Measurements from ENCODE around the gene ENTPD1. TPM values are rescaled to one million over a fixed set of nuclear protein-coding genes. Genes with fewer than 3 reads are reported as not detected.
"Not testable (repeated sequence)": the region's sequence is repeated elsewhere in the genome, so short reads cannot be mapped to it uniquely, and the experiment has no call there.

Gene ENTPD1
- polyA plus RNA-seq, 1 donor from 2014 or later = 48.0 TPM

- Mint-ChIP-seq H3K4me3 (peak overlapping the region; percentile 77 to 94 (median 91)), H3K4me1 (peaks cover 25 to 34% (median 29%) of the 10 kb centered on the region in 3 donors), H3K36me3 (peaks cover 5% of the 10 kb centered on the region), H3K27me3 (no peaks in the 10 kb centered on the region), H3K9me3 (peaks cover 2 to 4% (median 2%) of the 10 kb centered on the region in 3 donors), H3K27ac (peak overlapping the region; percentile 90 to 93 (median 93))
These were observed 13.5 kb upstream of the ENTPD1 start for GRCh38 chr10:95742485-95742884.

- Mint-ChIP-seq H3K4me3 (peak overlapping the region; percentile 47 to 90 (median 86)), H3K4me1 (peaks cover 25 to 34% (median 29%) of the 10 kb centered on the region in 3 donors), H3K9me3 (peaks cover 2 to 4% (median 2%) of the 10 kb centered on the region in 3 donors), H3K27me3 (no peaks in the 10 kb centered on the region), H3K27ac (peak overlapping the region; percentile 50 to 93 (median 90)), H3K36me3 (peaks cover 4% of the 10 kb centered on the region)
These were observed 12.9 kb upstream of the ENTPD1 start for GRCh38 chr10:95742962-95743535.

- Mint-ChIP-seq H3K27ac (peak overlapping the region; percentile 63 to 93 (median 72)), H3K9me3 (peaks cover 2 to 4% (median 2%) of the 10 kb centered on the region in 3 donors), H3K4me1 (peaks cover 33 to 42% (median 34%) of the 10 kb centered on the region in 3 donors), H3K27me3 (no peaks in the 10 kb centered on the region), H3K4me3 (peak overlapping the region; percentile 56 to 87 (median 76)), H3K36me3 (peaks cover 4% of the 10 kb centered on the region)
These were observed 10.5 kb upstream of the ENTPD1 start for GRCh38 chr10:95745501-95745900.

- H3K27ac Mint-ChIP-seq = no peak overlapping the region
- peaks cover 16 to 38% (median 25%) of the 10 kb centered on the region in 3 donors for H3K4me1 Mint-ChIP-seq
- H3K27me3 Mint-ChIP-seq = no peaks in the 10 kb centered on the region
- H3K9me3 Mint-ChIP-seq = peaks cover 2 to 4% (median 2%) of the 10 kb centered on the region in 3 donors
- H3K4me3 Mint-ChIP-seq = peak overlapping the region in 1 of 4 donors; percentile 2
- H3K36me3 Mint-ChIP-seq = peaks cover 6% of the 10 kb centered on the region
These were observed 7.6 kb upstream of the ENTPD1 start for GRCh38 chr10:95748349-95748748.

GRCh38 chr10:95755511-95756004 is 405 bp upstream of the ENTPD1 start:
- Mint-ChIP-seq H3K4me3 (peak overlapping the region; percentile 91 to 98 (median 96)), H3K9me3 (no peaks in the 10 kb centered on the region), H3K4me1 (peaks cover 45 to 48% (median 47%) of the 10 kb centered on the region in 3 donors), H3K27me3 (peaks cover 1% of the 10 kb centered on the region), H3K27ac (peak overlapping the region; percentile 88 to 97 (median 95)), H3K36me3 (peaks cover 4% of the 10 kb centered on the region)

GRCh38 chr10:95756809-95757684 is 1.1 kb downstream of the ENTPD1 start:
- H3K4me3 Mint-ChIP-seq = peak overlapping the region; percentile 91 to 98 (median 96)
- peaks cover 45 to 57% (median 46%) of the 10 kb centered on the region in 3 donors for H3K4me1 Mint-ChIP-seq
- no peaks in the 10 kb centered on the region for H3K9me3 Mint-ChIP-seq
- H3K27me3 Mint-ChIP-seq = peaks cover 1% of the 10 kb centered on the region
- H3K36me3 Mint-ChIP-seq = no peaks in the 10 kb centered on the region
- H3K27ac Mint-ChIP-seq = peak overlapping the region; percentile 88 to 97 (median 95)

- Mint-ChIP-seq H3K4me1 (peaks cover 50 to 65% (median 52%) of the 10 kb centered on the region in 3 donors), H3K4me3 (peak overlapping the region; percentile 42 to 98 (median 88)), H3K9me3 (no peaks in the 10 kb centered on the region), H3K36me3 (no peaks in the 10 kb centered on the region), H3K27me3 (peaks cover 1% of the 10 kb centered on the region), H3K27ac (peak overlapping the region; percentile 88 to 97 (median 97))
These were observed 2.5 kb downstream of the ENTPD1 start for GRCh38 chr10:95758351-95759025.

GRCh38 chr10:95759233-95759826 is 3.4 kb downstream of the ENTPD1 start:
- Mint-ChIP-seq H3K27ac (peak overlapping the region; percentile 88 to 97 (median 97)), H3K9me3 (no peaks in the 10 kb centered on the region), H3K36me3 (peaks cover 4% of the 10 kb centered on the region), H3K4me3 (peak overlapping the region in 3 of 4 donors; percentile 19 to 78 (median 59)), H3K4me1 (peaks cover 54 to 68% (median 54%) of the 10 kb centered on the region in 3 donors), H3K27me3 (peaks cover 1% of the 10 kb centered on the region)

GRCh38 chr10:95761939-95762492 is 6.1 kb downstream of the ENTPD1 start:
- Mint-ChIP-seq H3K27ac (peak overlapping the region; percentile 88 to 97 (median 94)), H3K27me3 (peaks cover 1% of the 10 kb centered on the region), H3K4me1 (peaks cover 45 to 55% (median 49%) of the 10 kb centered on the region in 3 donors), H3K36me3 (peaks cover 4% of the 10 kb centered on the region), H3K9me3 (no peaks in the 10 kb centered on the region), H3K4me3 (peak overlapping the region in 3 of 4 donors; percentile 78 to 93 (median 89))

GRCh38 chr10:95767884-95768556 is 12.1 kb downstream of the ENTPD1 start:
- Mint-ChIP-seq H3K27me3 (no peaks in the 10 kb centered on the region), H3K4me1 (peaks cover 52 to 54% (median 54%) of the 10 kb centered on the region in 3 donors), H3K36me3 (peaks cover 12% of the 10 kb centered on the region), H3K9me3 (no peaks in the 10 kb centered on the region), H3K27ac (peak overlapping the region; percentile 83 to 93 (median 85)), H3K4me3 (peak overlapping the region in 3 of 4 donors; percentile 62 to 86 (median 71))

GRCh38 chr10:95770084-95770720 is 14.2 kb downstream of the ENTPD1 start:
- peak overlapping the region in 1 of 4 donors; percentile 45 for H3K4me3 Mint-ChIP-seq
- H3K9me3 Mint-ChIP-seq = peaks cover 0 to 8% (median 0%) of the 10 kb centered on the region in 3 donors
- H3K27me3 Mint-ChIP-seq = no peaks in the 10 kb centered on the region
- peaks cover 10% of the 10 kb centered on the region for H3K36me3 Mint-ChIP-seq
- H3K27ac Mint-ChIP-seq = peak overlapping the region; percentile 43 to 87 (median 83)
- H3K4me1 Mint-ChIP-seq = peaks cover 51 to 63% (median 53%) of the 10 kb centered on the region in 3 donors

- H3K27me3 Mint-ChIP-seq, H3K4me3 Mint-ChIP-seq, H3K9me3 Mint-ChIP-seq: not testable (repeated sequence)
- Mint-ChIP-seq H3K27ac (peak overlapping the region in 1 of 3 donors; percentile 60), H3K4me1 (peaks cover 46 to 58% (median 49%) of the 10 kb centered on the region in 3 donors), H3K36me3 (peaks cover 15% of the 10 kb centered on the region)
These were observed 17.5 kb downstream of the ENTPD1 start for GRCh38 chr10:95773454-95773853.

GRCh38 chr10:95777638-95778037 is 21.7 kb downstream of the ENTPD1 start:
- H3K9me3 Mint-ChIP-seq, H3K4me3 Mint-ChIP-seq, H3K27me3 Mint-ChIP-seq: not testable (repeated sequence)
- H3K4me1 Mint-ChIP-seq = peaks cover 37 to 52% (median 45%) of the 10 kb centered on the region in 3 donors
- H3K27ac Mint-ChIP-seq = peak overlapping the region in 1 of 3 donors; percentile 9
- peaks cover 14% of the 10 kb centered on the region for H3K36me3 Mint-ChIP-seq

Data from IgD-negative memory B cell (primary cell).